Ovary (tissue), 9 donors: ENCODE data around the gene TSPAN31. TPM values are rescaled to one million over a fixed set of nuclear protein-coding genes. Genes with fewer than 3 reads are reported as not detected.

Source experiments
- DNase-seq, 5 donors: peaks; one replicate each; pipeline ENCODE4 v3.0.0-alpha.2; 2019 to 2020
- H3K27ac ChIP-seq, 2 donors: fragments of 200-600 bp; one replicate each; pipeline versions ENCODE4 v1.5.1 to v1.8.0; 2019 to 2022
- H3K27me3 ChIP-seq: fragments of 200-600 bp; one replicate; pipeline ENCODE4 v1.8.0; 2022
- H3K36me3 ChIP-seq: fragments of 200-600 bp; sonication (generic); one replicate; pipeline ENCODE4 v1.5.1; 2019
- H3K4me1 ChIP-seq: one replicate; pipeline ENCODE4 v1.8.1; 2013; ENCODE audit warnings: mild to moderate bottlenecking, moderate library complexity; ENCODE audit not compliant: insufficient read depth
- H3K4me3 ChIP-seq: fragments of 200-600 bp; sonication (generic); one replicate; pipeline ENCODE4 v1.5.1; 2017
- H3K9me3 ChIP-seq, 2 donors: fragments of 200-600 bp in 1 of 2; sonication (generic) in 1 of 2; one replicate each; pipeline versions ENCODE4 v1.5.1 to v1.8.1; 2013 to 2019; ENCODE audit warnings: mild to moderate bottlenecking in 1 of 2, moderate library complexity in 1 of 2
- CTCF ChIP-seq, 3 donors: fragments of 450-650 bp in 2 of 3; fragments of 200-600 bp in 1 of 3; IDR thresholded peaks; one replicate each; pipeline versions ENCODE4 v1.5.1 to v1.8.0; 2016 to 2022; ENCODE audit warnings: antibody characterized with exemption in 3 of 3, mild to moderate bottlenecking in 1 of 3
- EP300 ChIP-seq: sonication (generic); formaldehyde crosslinking; IDR thresholded peaks from one replicate; pipeline ENCODE4 v1.6.1; 2017; ENCODE audit warnings: antibody characterized with exemption
- POLR2A ChIP-seq: fragments of 450-650 bp; IDR thresholded peaks from one replicate; pipeline ENCODE4 v1.6.1; 2017; ENCODE audit warnings: antibody characterized with exemption, mild to moderate bottlenecking, moderate library complexity
- WGBS, 3 donors: extraction: QIAGEN DNeasy Blood & Tissue Kit in 1 of 3; methylation state at CpG; one replicate each; pipeline versions ENCODE4 v1.1.5 to v1.1.7; 2013 to 2017; 5-methylcytosine and 5-hydroxymethylcytosine counted together
- intact Hi-C, 4 donors: fragments of 100-400 bp; cut with DNase I; formaldehyde crosslinking; loops; one replicate each; pipeline versions ENCODE4 v1.11.0 to v1.15.1; 2022 to 2023
- polyA plus RNA-seq, 2 donors: library from polyadenylated mRNA; stranded (reverse); fragments of 200-250 nt in 1 of 2; fragments of 350-450 nt in 1 of 2; fragmentation: Illumina TruSeq in 1 of 2; extraction: RNeasy Lipid Tissue Mini Kit (QIAGEN cat#74804) in 1 of 2; gene quantifications; one replicate each; pipeline ENCODE4 v1.2.3, GENCODE V29; 2013 to 2014
- total RNA-seq, 7 donors: library from RNA; depleted of rRNA in 2 of 7; stranded (reverse); fragments of >200 nt in 2 of 7; fragmentation: NEBNext Ultra II Directional in 3 of 7; extraction: Animal tissue kit (Norgen Biotek cat#: 25700) in 3 of 7; gene quantifications; one replicate each; pipeline versions ENCODE4 v1.1.0 to v1.2.4, GENCODE V29; 2016 to 2023
- donor health status: DM: no; HTN: no; CAD: no; lungs with moderate emphysema.
- donor health status: DM: no; HTN: no; CAD: no.
- donor health status: Bipolar disorder and iron deficiency.
- donor health status: DM: yes; HTN: yes; CAD: no.
- donor health status: DM: no; HTN: no; CAD: no.
- donor health status: DM: yes; HTN: yes; CAD: no.

Gene TSPAN31
- total and polyA plus RNA-seq, 9 donors = 27.7 to 64.0 (median 43.9) TPM

DNA sequence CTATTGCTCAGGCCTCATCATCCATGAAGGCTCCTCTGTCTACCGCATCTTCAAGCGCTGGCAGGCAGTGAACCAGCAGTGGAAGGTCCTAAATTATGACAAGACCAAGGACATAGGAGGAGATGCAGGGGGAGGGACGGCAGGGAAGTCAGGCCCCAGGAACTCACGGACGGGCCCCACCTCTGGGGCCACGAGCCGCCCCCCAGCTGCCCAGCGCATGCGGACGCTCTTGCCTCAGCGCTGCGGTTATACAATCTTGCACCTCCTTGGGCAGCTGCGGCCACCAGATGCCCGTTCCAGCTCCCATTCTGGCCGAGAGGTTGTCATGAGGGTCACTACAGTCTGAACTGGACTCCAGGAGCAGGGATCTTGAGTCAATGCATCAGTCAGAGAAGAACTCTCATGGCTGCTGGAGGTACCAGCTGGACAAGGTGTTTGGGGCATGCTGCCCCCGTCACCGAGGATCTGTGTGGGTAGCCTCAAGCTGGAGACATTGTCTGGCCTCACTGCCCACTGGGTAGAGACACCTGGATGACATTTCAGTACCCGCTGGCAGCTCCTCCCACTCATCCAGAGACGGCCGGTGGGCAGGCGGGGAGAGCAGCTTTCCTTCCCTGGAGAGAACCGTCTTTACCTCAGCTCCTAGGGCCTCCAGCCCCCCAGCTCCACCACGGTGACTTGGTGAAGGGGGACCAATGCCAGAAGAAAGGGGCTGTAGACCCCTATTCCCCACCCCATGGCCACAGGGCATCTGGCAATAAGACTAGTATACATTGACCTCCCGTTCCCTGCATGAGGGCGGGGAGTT lies 13.9 kb downstream of the TSPAN31 start:
- H3K36me3 ChIP-seq = no peaks in the 10 kb centered on the region
- WGBS, 3 donors = 90 to 93% (median 92%) methylated on average over 23 to 25 of the region's 25 CpGs
- H3K4me1 ChIP-seq = peaks cover 6% of the 10 kb centered on the region
- no peak overlapping the region for H3K27ac ChIP-seq
- H3K4me3 ChIP-seq = no peak overlapping the region
- H3K27me3 ChIP-seq = no peaks in the 10 kb centered on the region
- no peak for TF ChIP-seq POLR2A
- TF ChIP-seq EP300 = no peak
- TF ChIP-seq CTCF (IDR thresholded peaks at IDR 0.05) = no peak
- H3K9me3 ChIP-seq = peaks cover 0 to 10% of the 10 kb centered on the region in 2 donors
- no peak for DNase-seq
- intact Hi-C loops = no loop called here

- no peak overlapping the region for H3K4me3 ChIP-seq
- DNase-seq = no peak
- TF ChIP-seq CTCF (IDR thresholded peaks at IDR 0.05) (no peak), EP300 (no peak), POLR2A (no peak)
- no peaks in the 10 kb centered on the region for H3K27me3 ChIP-seq
- H3K9me3 ChIP-seq = peaks cover 0 to 10% of the 10 kb centered on the region in 2 donors
- intact Hi-C loops = no loop called here
- 44 to 47% (median 46%) methylated on average over 3 of the region's 3 CpGs for WGBS, 3 donors
- H3K36me3 ChIP-seq = no peaks in the 10 kb centered on the region
- H3K4me1 ChIP-seq = peaks cover 6% of the 10 kb centered on the region
- no peak overlapping the region for H3K27ac ChIP-seq
Measured at GRCh38 chr12:57759360-57759980, 14.6 kb downstream of the TSPAN31 start.

GRCh38 chr12:57760347-57760982 lies 15.6 kb downstream of the TSPAN31 start:
- WGBS, 3 donors = 85 to 90% (median 89%) methylated on average over 3 of the region's 3 CpGs
- Histone ChIP-seq H3K9me3 (peaks cover 0 to 10% of the 10 kb centered on the region in 2 donors), H3K27me3 (no peaks in the 10 kb centered on the region), H3K27ac (no peak overlapping the region), H3K36me3 (no peaks in the 10 kb centered on the region), H3K4me1 (peaks cover 8% of the 10 kb centered on the region), H3K4me3 (no peak overlapping the region)
- no peak for TF ChIP-seq EP300
- TF ChIP-seq CTCF (IDR thresholded peaks at IDR 0.05) = no peak
- no peak for TF ChIP-seq POLR2A
- no peak for DNase-seq
- intact Hi-C loops = no loop called here

DNA sequence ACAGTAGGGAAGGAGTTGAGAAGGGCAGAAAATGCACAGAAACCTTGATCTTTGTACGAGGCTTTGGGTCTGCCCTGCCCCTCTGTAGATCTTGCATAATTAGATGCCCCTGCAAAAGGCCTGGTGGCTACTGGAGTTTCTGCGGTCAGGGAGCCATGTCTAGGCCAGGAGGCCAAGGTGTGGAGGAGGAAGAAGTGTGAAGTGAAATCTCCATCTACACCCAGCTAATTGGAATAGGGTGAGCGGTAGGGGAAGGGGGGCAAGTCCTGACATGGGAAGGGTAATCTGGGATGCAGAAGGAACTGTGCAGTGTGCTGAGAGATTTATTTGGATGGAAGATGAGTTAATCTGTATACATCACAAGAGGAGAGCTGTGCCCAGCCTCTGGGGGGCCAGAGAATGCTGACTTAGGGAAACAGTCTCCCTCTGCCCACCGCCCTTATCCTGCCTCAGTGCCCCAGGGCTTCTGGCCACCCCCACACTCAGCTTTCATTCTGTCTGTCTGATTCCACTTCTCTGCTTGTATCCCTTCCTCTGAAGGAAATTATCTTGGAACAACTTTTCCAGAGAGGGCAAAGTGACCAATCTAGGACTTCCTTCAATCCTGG lies 16.7 kb downstream of the TSPAN31 start:
- Histone ChIP-seq H3K36me3 (no peaks in the 10 kb centered on the region), H3K27ac (no peak overlapping the region), H3K9me3 (peaks cover 0 to 10% of the 10 kb centered on the region in 2 donors), H3K27me3 (no peaks in the 10 kb centered on the region), H3K4me3 (no peak overlapping the region), H3K4me1 (peaks cover 7% of the 10 kb centered on the region)
- intact Hi-C loops = no loop called here
- no peak for DNase-seq
- no peak for TF ChIP-seq POLR2A
- no peak for TF ChIP-seq CTCF (IDR thresholded peaks at IDR 0.05)
- no peak for TF ChIP-seq EP300
- 80 to 85% (median 83%) methylated on average over 4 of the region's 4 CpGs for WGBS, 3 donors
